CD14-positive monocyte (primary cell): ENCODE measurements around the gene TANGO6. TPM values are rescaled to one million over a fixed set of nuclear protein-coding genes. Genes with fewer than 3 reads are reported as not detected.

ENCODE experiments used
- DNase-seq, 3 donors: peaks; one replicate each; pipeline ENCODE4 v3.0.0-alpha.2; 2011 to 2022
- H2AFZ ChIP-seq: 2 replicates; pipeline ENCODE4 v1.6.0; 2012; ENCODE audit warnings: mild to moderate bottlenecking, low read depth, low read length, inconsistent platforms; ENCODE audit not compliant: insufficient read depth, poor library complexity, severe bottlenecking
- H3K27ac ChIP-seq, 2 donors: 1 replicate in 1 of 2; 2 replicates in 1 of 2; pipeline ENCODE4 v1.5.1; 2012 to 2013; ENCODE audit warnings: low read length in 2 of 2, control low read depth in 1 of 2, inconsistent platforms in 1 of 2, low read depth in 1 of 2, mild to moderate bottlenecking in 1 of 2
- H3K27me3 ChIP-seq, 2 donors: one replicate each; pipeline versions ENCODE4 v1.6.0 to v1.6.1; 2011 to 2013; ENCODE audit warnings: low read length in 2 of 2; ENCODE audit not compliant: control insufficient read depth in 2 of 2, insufficient read depth in 2 of 2
- H3K36me3 ChIP-seq, 2 donors: replicated peaks in 1 of 2; 1 replicate in 1 of 2; 2 replicates in 1 of 2; pipeline versions ENCODE4 v1.5.1 to v1.6.1; 2012 to 2013; ENCODE audit warnings: low read length in 2 of 2, control low read depth in 1 of 2, inconsistent platforms in 1 of 2, mild to moderate bottlenecking in 1 of 2; ENCODE audit not compliant: insufficient read depth in 2 of 2, control insufficient read depth in 1 of 2
- H3K4me1 ChIP-seq, 2 donors: 1 replicate in 1 of 2; 2 replicates in 1 of 2; pipeline versions ENCODE4 v1.5.1 to v1.6.1; 2012 to 2013; ENCODE audit warnings: low read length in 2 of 2, control low read depth in 1 of 2, inconsistent platforms in 1 of 2, mild to moderate bottlenecking in 1 of 2, moderate library complexity in 1 of 2; ENCODE audit not compliant: insufficient read depth in 2 of 2, control insufficient read depth in 1 of 2
- H3K4me2 ChIP-seq: replicated peaks from 2 replicates; pipeline ENCODE3; 2012; ENCODE audit warnings: low read length, moderate library complexity, mild to moderate bottlenecking; ENCODE audit not compliant: poor library complexity, severe bottlenecking; ENCODE audit errors: extremely low read depth
- H3K4me3 ChIP-seq, 3 experiments: fragments of 200-600 bp in 1 of 3; sonication (generic) in 1 of 3; replicated peaks in 1 of 3; 1 replicate in 2 of 3; 2 replicates in 1 of 3; pipeline ENCODE4 v1.5.1; 2011 to 2013; ENCODE audit warnings: low read length in 3 of 3, mild to moderate bottlenecking in 3 of 3, control low read depth in 2 of 3, low read depth in 2 of 3, inconsistent platforms in 1 of 3, moderate library complexity in 1 of 3
- H3K79me2 ChIP-seq: 2 replicates; pipeline ENCODE4 v1.6.0; 2012; ENCODE audit warnings: mild to moderate bottlenecking, control low read depth, inconsistent platforms, low read length, moderate library complexity; ENCODE audit not compliant: insufficient read depth
- H3K9ac ChIP-seq: 2 replicates; pipeline ENCODE4 v1.6.0; 2017; ENCODE audit warnings: low read length, mild to moderate bottlenecking; ENCODE audit not compliant: insufficient read depth, poor library complexity, severe bottlenecking
- H3K9me3 ChIP-seq, 2 donors: replicated peaks in 1 of 2; 1 replicate in 1 of 2; 2 replicates in 1 of 2; pipeline versions ENCODE4 v1.5.1 to v1.6.1; 2012 to 2013; ENCODE audit warnings: low read length in 2 of 2, control low read depth in 1 of 2; ENCODE audit not compliant: control insufficient read depth in 1 of 2, insufficient read depth in 1 of 2
- H4K20me1 ChIP-seq: 2 replicates; pipeline ENCODE4 v1.6.0; 2012; ENCODE audit warnings: mild to moderate bottlenecking, low read length, control low read depth, moderate library complexity; ENCODE audit not compliant: insufficient read depth
- H3K27ac Mint-ChIP-seq, 7 donors: one replicate each; pipeline ENCODE4 v1.8.0; 2020; ENCODE audit warnings: mild to moderate bottlenecking in 7 of 7, mixed read lengths in 7 of 7, moderate library complexity in 6 of 7, inconsistent platforms in 2 of 7
- H3K27me3 Mint-ChIP-seq, 3 donors: one replicate each; pipeline ENCODE4 v1.8.0; 2021 to 2022; ENCODE audit warnings: low read depth in 3 of 3, mild to moderate bottlenecking in 3 of 3, mixed read lengths in 3 of 3, moderate library complexity in 3 of 3, inconsistent platforms in 1 of 3
- H3K36me3 Mint-ChIP-seq, 2 donors: one replicate each; pipeline ENCODE4 v1.8.0; 2020; ENCODE audit warnings: mixed read lengths in 2 of 2, inconsistent platforms in 1 of 2, mild to moderate bottlenecking in 1 of 2
- H3K4me1 Mint-ChIP-seq: one replicate; pipeline ENCODE4 v1.8.0; 2020; ENCODE audit warnings: mild to moderate bottlenecking, mixed read lengths
- H3K4me3 Mint-ChIP-seq, 2 donors: one replicate each; pipeline ENCODE4 v1.8.0; 2020; ENCODE audit warnings: mild to moderate bottlenecking in 2 of 2, mixed read lengths in 2 of 2, moderate library complexity in 1 of 2
- H3K9me3 Mint-ChIP-seq, 7 donors: one replicate each; pipeline ENCODE4 v1.8.0; 2020 to 2022; ENCODE audit warnings: mixed read lengths in 7 of 7, mild to moderate bottlenecking in 6 of 7, moderate library complexity in 6 of 7, inconsistent platforms in 2 of 7
- CTCF ChIP-seq: fragments of 200-600 bp; IDR thresholded peaks from one replicate; pipeline ENCODE4 v1.8.0; 2022; ENCODE audit warnings: antibody characterized with exemption, mild to moderate bottlenecking
- WGBS: methylation state at CpG from one replicate; pipeline ENCODE4 v1.1.5; 2013; ENCODE audit warnings: missing lambda C conversion rate; ENCODE audit not compliant: insufficient coverage; 5-methylcytosine and 5-hydroxymethylcytosine counted together
- intact Hi-C, 2 donors: fragments of 100-400 bp; cut with micrococcal nuclease; formaldehyde crosslinking; loops; one replicate each; pipeline versions ENCODE4 v1.15.0 to v1.15.1; 2023
- polyA plus RNA-seq, 3 donors: library from polyadenylated mRNA; depleted of rRNA in 1 of 3; unstranded in 2 of 3; stranded (reverse) in 1 of 3; fragments of 300-500 nt in 2 of 3; fragments of >200 nt in 1 of 3; fragmentation: Illumina TruSeq in 2 of 3; gene quantifications; 1 replicate in 2 of 3; 2 replicates in 1 of 3; pipeline ENCODE4 v1.2.3, GENCODE V29; 2012 to 2021

Gene TANGO6
- polyA plus RNA-seq, 3 donors, result 6.5 to 8.1 (median 7.3) TPM

- Mint-ChIP-seq H3K4me1 (peaks cover 2% of the 10 kb centered on the region), H3K9me3 (no peaks in the 10 kb centered on the region), H3K27ac (no peak overlapping the region), H3K4me3 (no peak overlapping the region), H3K27me3 (no peaks in the 10 kb centered on the region), H3K36me3 (peaks cover 15 to 16% of the 10 kb centered on the region in 2 donors)
- DNase-seq, result no peak
- Histone ChIP-seq H3K4me2 (no peak overlapping the region), H3K9me3 (no peaks in the 10 kb centered on the region), H4K20me1 (no peaks in the 10 kb centered on the region), H3K79me2 (no peaks in the 10 kb centered on the region), H3K27me3 (no peaks in the 10 kb centered on the region), H2AFZ (no peak overlapping the region), H3K27ac (no peak overlapping the region), H3K36me3 (peaks cover 0 to 2% of the 10 kb centered on the region in 2 donors), H3K9ac (no peak overlapping the region), H3K4me1 (no peaks in the 10 kb centered on the region), H3K4me3 (no peak overlapping the region)
- intact Hi-C loops, result no loop called here
- TF ChIP-seq CTCF, result no peak
- WGBS, result no CpG with 5 or more reads among the region's 2 CpGs
These were observed 108.9 kb downstream of the TANGO6 start for GRCh38 chr16:68951991-68952877.

GRCh38 chr16:68954911-68955635 lies 111.7 kb downstream of the TANGO6 start:
- Histone ChIP-seq H3K9ac (no peak overlapping the region), H2AFZ (no peak overlapping the region), H3K4me2 (no peak overlapping the region), H3K27ac (no peak overlapping the region), H3K9me3 (no peaks in the 10 kb centered on the region), H3K4me3 (no peak overlapping the region), H3K36me3 (peaks cover 0 to 2% of the 10 kb centered on the region in 2 donors), H3K4me1 (no peaks in the 10 kb centered on the region), H3K27me3 (no peaks in the 10 kb centered on the region), H4K20me1 (no peaks in the 10 kb centered on the region), H3K79me2 (no peaks in the 10 kb centered on the region)
- no peak for DNase-seq
- Mint-ChIP-seq H3K4me1 (peaks cover 6% of the 10 kb centered on the region), H3K36me3 (peaks cover 3 to 6% of the 10 kb centered on the region in 2 donors), H3K9me3 (no peaks in the 10 kb centered on the region), H3K27ac (no peak overlapping the region), H3K4me3 (no peak overlapping the region), H3K27me3 (peaks cover 0 to 2% (median 1%) of the 10 kb centered on the region in 3 donors)
- 45% methylated on average over 4 of the region's 8 CpGs for WGBS
- no peak for TF ChIP-seq CTCF
- intact Hi-C loops, result no loop called here
